Osteoblast (primary cell): ENCODE results near the gene PLXDC2. TPM values are rescaled to one million over a fixed set of nuclear protein-coding genes. Genes with fewer than 3 reads are reported as not detected.
"Not testable (repeated sequence)": the region's sequence is repeated elsewhere in the genome, so short reads cannot be mapped to it uniquely, and the experiment has no call there.

Source experiments
- DNase-seq: peaks from one replicate; pipeline ENCODE4 v3.0.0; 2011; ENCODE audit warnings: low spot score, mixed read lengths; ENCODE audit not compliant: insufficient read length; ENCODE audit errors: missing footprints
- H2AFZ ChIP-seq: 2 replicates; pipeline ENCODE4 v1.6.0; 2011; ENCODE audit warnings: mild to moderate bottlenecking, low read length
- H3K27ac ChIP-seq: 2 replicates; pipeline ENCODE4 v1.5.1; 2011; ENCODE audit warnings: mild to moderate bottlenecking, low read depth, low read length, moderate library complexity
- H3K27me3 ChIP-seq: 2 replicates; pipeline ENCODE4 v1.6.0; 2012; ENCODE audit warnings: mild to moderate bottlenecking, control low read depth, inconsistent platforms, low read length, moderate library complexity; ENCODE audit not compliant: insufficient read depth
- H3K36me3 ChIP-seq: 2 replicates; pipeline ENCODE4 v1.5.1; 2011; ENCODE audit warnings: mild to moderate bottlenecking, low read length, control low read depth, moderate library complexity; ENCODE audit not compliant: insufficient read depth
- H3K4me1 ChIP-seq: 2 replicates; pipeline ENCODE4 v1.5.1; 2011; ENCODE audit warnings: mild to moderate bottlenecking, low read length, control low read depth, moderate library complexity; ENCODE audit not compliant: insufficient read depth
- H3K4me2 ChIP-seq: 2 replicates; pipeline ENCODE4 v1.6.0; 2011; ENCODE audit warnings: mild to moderate bottlenecking, low read length; ENCODE audit not compliant: insufficient read depth
- H3K4me3 ChIP-seq: fragments of 200-600 bp; sonication (generic); 3 replicates; pipeline ENCODE4 v1.5.1; 2012; ENCODE audit warnings: mild to moderate bottlenecking, low read length, inconsistent platforms; ENCODE audit not compliant: insufficient read depth
- H3K79me2 ChIP-seq: 2 replicates; pipeline ENCODE4 v1.6.0; 2012; ENCODE audit warnings: mild to moderate bottlenecking, low read length, control low read depth, inconsistent platforms; ENCODE audit not compliant: insufficient read depth
- H3K9me3 ChIP-seq: 2 replicates; pipeline ENCODE4 v1.5.1; 2011; ENCODE audit warnings: low read depth, low read length, control low read depth
- H4K20me1 ChIP-seq: 2 replicates; pipeline ENCODE4 v1.6.0; 2012; ENCODE audit warnings: mild to moderate bottlenecking, low read length, control low read depth; ENCODE audit not compliant: insufficient read depth
- total RNA-seq: library from RNA; depleted of rRNA; stranded (reverse); fragments of >200 nt; gene quantifications from 2 replicates; pipeline ENCODE4 v1.2.3, GENCODE V29; 2012
- TF ChIP-seq, protein P1 (sequence below): IDR thresholded peaks from 2 replicates; pipeline ENCODE4 v1.5.1; 2011; ENCODE audit warnings: mild to moderate bottlenecking, low read depth, low read length, moderate library complexity; ENCODE audit errors: extremely low read depth

Gene PLXDC2
- total RNA-seq, 1 donor: 63.3 TPM

DNA sequence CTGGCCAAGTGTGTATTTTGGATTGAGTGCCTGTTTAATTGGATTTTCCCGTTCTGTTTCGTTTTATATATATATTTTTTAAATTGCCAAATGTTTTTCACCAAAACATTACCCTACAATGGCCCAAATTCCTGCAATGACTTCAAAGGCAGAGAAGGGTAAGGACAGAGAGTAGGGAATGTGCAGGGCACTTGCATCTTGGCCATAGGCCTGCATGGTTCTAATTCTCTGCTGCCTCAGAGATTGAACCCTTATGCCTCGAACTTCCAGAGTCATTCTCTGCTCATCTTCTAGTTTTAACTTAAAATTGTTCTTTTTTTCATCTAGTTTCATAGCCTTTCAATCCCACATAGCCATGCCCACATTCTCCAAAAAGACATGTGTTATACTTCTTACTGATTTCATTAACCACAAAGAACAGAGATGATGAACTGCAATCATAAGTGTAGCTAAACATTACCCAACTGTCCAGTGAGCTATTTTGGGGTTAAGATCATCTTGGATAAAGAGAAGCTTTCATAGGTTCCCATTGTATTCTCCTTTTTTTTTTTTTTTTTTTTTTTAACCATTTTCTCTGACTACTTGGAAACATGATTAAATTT lies 177.6 kb downstream of the PLXDC2 start:
- no peaks in the 10 kb centered on the region for H4K20me1 ChIP-seq
- TF ChIP-seq, protein P1, sequence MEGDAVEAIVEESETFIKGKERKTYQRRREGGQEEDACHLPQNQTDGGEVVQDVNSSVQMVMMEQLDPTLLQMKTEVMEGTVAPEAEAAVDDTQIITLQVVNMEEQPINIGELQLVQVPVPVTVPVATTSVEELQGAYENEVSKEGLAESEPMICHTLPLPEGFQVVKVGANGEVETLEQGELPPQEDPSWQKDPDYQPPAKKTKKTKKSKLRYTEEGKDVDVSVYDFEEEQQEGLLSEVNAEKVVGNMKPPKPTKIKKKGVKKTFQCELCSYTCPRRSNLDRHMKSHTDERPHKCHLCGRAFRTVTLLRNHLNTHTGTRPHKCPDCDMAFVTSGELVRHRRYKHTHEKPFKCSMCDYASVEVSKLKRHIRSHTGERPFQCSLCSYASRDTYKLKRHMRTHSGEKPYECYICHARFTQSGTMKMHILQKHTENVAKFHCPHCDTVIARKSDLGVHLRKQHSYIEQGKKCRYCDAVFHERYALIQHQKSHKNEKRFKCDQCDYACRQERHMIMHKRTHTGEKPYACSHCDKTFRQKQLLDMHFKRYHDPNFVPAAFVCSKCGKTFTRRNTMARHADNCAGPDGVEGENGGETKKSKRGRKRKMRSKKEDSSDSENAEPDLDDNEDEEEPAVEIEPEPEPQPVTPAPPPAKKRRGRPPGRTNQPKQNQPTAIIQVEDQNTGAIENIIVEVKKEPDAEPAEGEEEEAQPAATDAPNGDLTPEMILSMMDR: no peak
- H3K27me3 ChIP-seq: no peaks in the 10 kb centered on the region
- H3K4me3 ChIP-seq: no peak overlapping the region
- H3K27ac ChIP-seq: no peak overlapping the region
- no peaks in the 10 kb centered on the region for H3K36me3 ChIP-seq
- DNase-seq: no peak
- no peak overlapping the region for H3K4me2 ChIP-seq
- no peaks in the 10 kb centered on the region for H3K9me3 ChIP-seq
- H2AFZ ChIP-seq: no peak overlapping the region
- H3K4me1 ChIP-seq: no peaks in the 10 kb centered on the region
- H3K79me2 ChIP-seq: no peaks in the 10 kb centered on the region

DNA sequence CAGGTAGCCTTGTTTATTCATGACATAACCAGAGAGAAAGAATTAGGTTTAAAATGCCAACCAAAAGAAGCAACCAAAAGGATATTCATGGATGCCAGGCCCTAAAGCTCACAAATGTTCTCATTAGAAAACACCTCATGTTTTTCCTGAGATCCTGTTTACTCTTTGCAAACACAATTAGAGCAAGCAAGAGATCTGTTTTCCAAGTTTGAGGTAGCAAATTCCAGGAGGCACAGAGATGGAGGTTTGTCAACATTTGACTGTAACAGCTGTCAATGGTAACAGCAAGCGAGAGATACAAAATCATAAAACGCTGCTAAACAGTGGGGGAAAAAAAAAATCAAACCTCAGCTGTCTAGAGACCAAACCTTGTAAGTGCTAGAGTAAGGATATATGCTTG lies 182.2 kb downstream of the PLXDC2 start:
- H2AFZ ChIP-seq: no peak overlapping the region
- no peak overlapping the region for H3K27ac ChIP-seq
- H4K20me1 ChIP-seq: no peaks in the 10 kb centered on the region
- no peaks in the 10 kb centered on the region for H3K9me3 ChIP-seq
- no peaks in the 10 kb centered on the region for H3K4me1 ChIP-seq
- H3K36me3 ChIP-seq: no peaks in the 10 kb centered on the region
- DNase-seq: no peak
- H3K27me3 ChIP-seq: no peaks in the 10 kb centered on the region
- TF ChIP-seq, protein P1: no peak
- no peak overlapping the region for H3K4me2 ChIP-seq
- H3K79me2 ChIP-seq: no peaks in the 10 kb centered on the region
- no peak overlapping the region for H3K4me3 ChIP-seq

DNA sequence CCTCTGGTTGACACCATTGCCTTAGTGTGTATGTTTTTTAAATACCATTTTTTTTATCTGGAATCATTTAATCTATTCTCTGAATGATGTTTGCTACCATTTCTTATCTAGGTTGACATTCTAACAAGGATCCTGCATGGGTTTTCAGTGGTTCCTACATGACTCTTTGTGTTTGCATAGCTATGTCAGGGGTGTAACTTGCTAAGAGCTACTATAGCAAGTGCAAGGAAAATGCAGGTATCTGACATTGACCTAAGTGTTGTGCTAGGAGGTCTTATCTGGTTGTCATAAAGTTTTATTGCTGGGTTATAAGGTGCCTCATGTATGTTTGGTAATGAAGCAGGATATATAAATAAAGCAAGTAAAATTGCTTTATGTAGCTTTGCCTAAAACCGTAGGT lies 183.2 kb downstream of the PLXDC2 start:
- H3K36me3 ChIP-seq: no peaks in the 10 kb centered on the region
- no peaks in the 10 kb centered on the region for H3K27me3 ChIP-seq
- H3K79me2 ChIP-seq: no peaks in the 10 kb centered on the region
- no peak overlapping the region for H3K4me3 ChIP-seq
- no peak overlapping the region for H3K4me2 ChIP-seq
- H2AFZ ChIP-seq: no peak overlapping the region
- no peaks in the 10 kb centered on the region for H3K9me3 ChIP-seq
- TF ChIP-seq, protein P1: no peak
- H3K4me1 ChIP-seq: peaks cover 7% of the 10 kb centered on the region
- DNase-seq: no peak
- H4K20me1 ChIP-seq: no peaks in the 10 kb centered on the region
- H3K27ac ChIP-seq: no peak overlapping the region

DNA sequence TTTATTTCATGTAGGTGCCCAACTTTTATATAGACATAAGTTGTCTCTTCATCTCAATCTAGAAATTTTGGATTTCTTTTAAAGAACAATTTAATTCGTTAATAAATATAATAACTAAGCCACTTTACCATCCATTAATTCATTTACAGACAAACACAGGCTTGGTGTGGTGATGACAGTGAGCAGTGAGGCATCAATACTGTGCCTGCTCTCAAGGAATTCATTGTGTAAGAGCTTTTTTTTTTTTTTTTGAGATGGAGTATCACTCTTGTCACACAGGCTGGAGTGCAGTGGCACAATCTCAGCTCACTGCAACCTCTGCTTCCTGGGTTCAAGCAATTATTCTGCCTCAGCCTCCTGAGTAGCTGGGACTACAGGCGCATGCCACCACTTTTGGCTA lies 185.8 kb downstream of the PLXDC2 start:
- not testable (repeated sequence) for H3K79me2 ChIP-seq, H2AFZ ChIP-seq, H3K36me3 ChIP-seq, H3K4me2 ChIP-seq, H3K4me1 ChIP-seq, H4K20me1 ChIP-seq, H3K27me3 ChIP-seq, DNase-seq, H3K9me3 ChIP-seq, H3K27ac ChIP-seq, H3K4me3 ChIP-seq
